Measurements from ENCODE around the gene NFKB1. TPM values are rescaled to one million over a fixed set of nuclear protein-coding genes. Genes with fewer than 3 reads are reported as not detected.
"Not testable (repeated sequence)": the region's sequence is repeated elsewhere in the genome, so short reads cannot be mapped to it uniquely, and the experiment has no call there.

NFKB1 gene
- total and polyA plus RNA-seq, 10 of the 15 experiments (the other 5 are each of a cell fraction or from before 2014, with no cell fraction given): 8.7 to 110 (median 57.3) TPM

- H2AFZ ChIP-seq (ENCODE audit: control insufficient read depth, low read depth, low read length); intact Hi-C loops (cut with micrococcal nuclease; ENCODE audit: unreplicated experiment); DNase-seq (ENCODE audit: low read depth, low spot score); H3K4me2 ChIP-seq (ENCODE audit: control insufficient read depth, insufficient read depth); H3K27me3 ChIP-seq (replicated peaks in 1 of 2; ENCODE audit: control insufficient read depth in 2 of 2, insufficient read depth in 2 of 2, low read length in 1 of 2); H3K9me3 ChIP-seq (replicated peaks; ENCODE audit: control insufficient read depth, insufficient read depth, low read length); in situ Hi-C loops (cut with MboI); H3K9ac ChIP-seq (ENCODE audit: control insufficient read depth, insufficient read depth, low read length); BruUV-seq (replicated peaks); H3K27ac ChIP-seq (ENCODE audit: control insufficient read depth, insufficient read depth); POLR2A ChIA-PET; H3K4me3 ChIP-seq; H3K4me1 ChIP-seq (ENCODE audit: control insufficient read depth, insufficient read depth, low read length); H4K20me1 ChIP-seq (ENCODE audit: control insufficient read depth, insufficient read depth); H3K79me2 ChIP-seq (ENCODE audit: control insufficient read depth, insufficient read depth, low read length): not testable (repeated sequence)
- ATAC-seq (peak; percentile 31; the same call in 2 of the 3 replicates), FAIRE-seq (peak; percentile 13)
- ChIA-PET SMC1A (ENCODE audit: uncharacterized antibody, unreplicated experiment) (interaction anchor here (0.8 to 2.7 kb wide), 11 partner anchors 13 to 481 kb away, joined by 3 to 35 read pairs (median 6); partner anchors contain the start of gene BDH2), RAD21 (ENCODE audit: unreplicated experiment) (interaction anchor here (1.4 to 3.6 kb wide), 2 partner anchors 389 to 473 kb away, joined by 5 to 23 read pairs; no protein-coding TSS in a partner anchor), CTCF (interaction anchor here (0.6 to 4.3 kb wide), 13 partner anchors 9 to 480 kb away, joined by 3 to 57 read pairs (median 5); partner anchors contain the start of gene NFKB1)
- TF ChIP-seq YY1 (IDR thresholded peaks at IDR 0.05; ENCODE audit: low read depth, low read length): peak; percentile 62
- H3K36me3 ChIP-seq (ENCODE audit: control insufficient read depth in 2 of 2, insufficient read depth in 2 of 2, low read length in 1 of 2): peaks cover 13 to 18% of the 10 kb centered on the region in 2 experiments
- 5% methylated on average over 9 of the region's 9 CpGs for WGBS (ENCODE audit: insufficient coverage, insufficient replicate concordance, low lambda C conversion rate, missing lambda C conversion rate)
Observed at GRCh38 chr4:102619021-102619420, 117.9 kb downstream of the NFKB1 start.

GRCh38 chr4:102619776-102620631, 118.8 kb downstream of the NFKB1 start:
- H3K9ac ChIP-seq (ENCODE audit: control insufficient read depth, insufficient read depth, low read length); H3K27me3 ChIP-seq (replicated peaks in 1 of 2; ENCODE audit: control insufficient read depth in 2 of 2, insufficient read depth in 2 of 2, low read length in 1 of 2); DNase-seq (ENCODE audit: low read depth, low spot score); BruUV-seq (replicated peaks); H3K9me3 ChIP-seq (replicated peaks; ENCODE audit: control insufficient read depth, insufficient read depth, low read length); H4K20me1 ChIP-seq (ENCODE audit: control insufficient read depth, insufficient read depth); FAIRE-seq; H3K4me3 ChIP-seq; H2AFZ ChIP-seq (ENCODE audit: control insufficient read depth, low read depth, low read length); H3K4me2 ChIP-seq (ENCODE audit: control insufficient read depth, insufficient read depth); H3K27ac ChIP-seq (ENCODE audit: control insufficient read depth, insufficient read depth); H3K79me2 ChIP-seq (ENCODE audit: control insufficient read depth, insufficient read depth, low read length); H3K4me1 ChIP-seq (ENCODE audit: control insufficient read depth, insufficient read depth, low read length): not testable (repeated sequence)
- peak; percentile 11 for ATAC-seq
- in situ Hi-C loops (cut with MboI) (loop anchor here (5.0 to 10.0 kb wide), 3 partner anchors 173 to 475 kb away; partner anchors contain the start of gene BDH2), intact Hi-C loops (cut with micrococcal nuclease; ENCODE audit: unreplicated experiment) (loop anchor here (1.0 to 10.0 kb wide), 4 partner anchors 175 to 471 kb away; partner anchors contain the start of gene SLC39A8)
- RAD21 ChIA-PET (ENCODE audit: unreplicated experiment): interaction anchor here (1.0 to 3.6 kb wide), 14 partner anchors 100 to 480 kb away, joined by 3 to 23 read pairs (median 4); partner anchors contain the start of gene BDH2
- 86% methylated on average over 4 of the region's 4 CpGs for WGBS (ENCODE audit: insufficient coverage, insufficient replicate concordance, low lambda C conversion rate, missing lambda C conversion rate)
- POLR2A ChIA-PET: interaction anchor here (1.3 kb wide), 2 partner anchors 10 to 205 kb away, joined by 3 read pairs; no protein-coding TSS in a partner anchor
- CTCF ChIA-PET: interaction anchor here (0.7 to 4.3 kb wide), 27 partner anchors 10 to 480 kb away, joined by 3 to 57 read pairs (median 4); partner anchors contain the start of genes BDH2 and UBE2D3
- SMC1A ChIA-PET (ENCODE audit: uncharacterized antibody, unreplicated experiment): interaction anchor here (0.7 to 3.4 kb wide), 29 partner anchors 9 to 492 kb away, joined by 3 to 35 read pairs (median 5); partner anchors contain the start of gene BDH2
- H3K36me3 ChIP-seq (ENCODE audit: control insufficient read depth in 2 of 2, insufficient read depth in 2 of 2, low read length in 1 of 2): peaks cover 6 to 12% of the 10 kb centered on the region in 2 experiments
